ENCODE measurements around the gene CBLB.

CBLB gene

GRCh38 chr3:105869861-105870755 is 1.3 kb upstream of the CBLB start:
- no peak for DNase-seq

DNA sequence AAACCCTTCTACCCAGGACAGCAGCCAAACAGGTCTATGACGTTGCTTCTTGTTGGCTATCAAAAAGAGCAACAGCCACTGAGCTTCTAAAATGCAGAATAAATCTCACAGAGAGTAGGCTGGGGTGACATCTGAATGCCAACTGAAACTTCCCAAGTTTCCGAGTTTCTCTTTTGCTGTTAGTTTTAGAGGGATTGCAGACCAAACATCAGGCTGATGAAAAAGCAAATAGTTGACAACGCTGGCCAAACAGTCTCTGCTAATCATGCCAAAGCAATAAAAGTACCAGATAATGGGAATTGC is 670 bp upstream of the CBLB start:
- no peak for DNase-seq

GRCh38 chr3:105868431-105868741 is 426 bp downstream of the CBLB start:
- peak; percentile 34 to 53 for DNase-seq

DNA sequence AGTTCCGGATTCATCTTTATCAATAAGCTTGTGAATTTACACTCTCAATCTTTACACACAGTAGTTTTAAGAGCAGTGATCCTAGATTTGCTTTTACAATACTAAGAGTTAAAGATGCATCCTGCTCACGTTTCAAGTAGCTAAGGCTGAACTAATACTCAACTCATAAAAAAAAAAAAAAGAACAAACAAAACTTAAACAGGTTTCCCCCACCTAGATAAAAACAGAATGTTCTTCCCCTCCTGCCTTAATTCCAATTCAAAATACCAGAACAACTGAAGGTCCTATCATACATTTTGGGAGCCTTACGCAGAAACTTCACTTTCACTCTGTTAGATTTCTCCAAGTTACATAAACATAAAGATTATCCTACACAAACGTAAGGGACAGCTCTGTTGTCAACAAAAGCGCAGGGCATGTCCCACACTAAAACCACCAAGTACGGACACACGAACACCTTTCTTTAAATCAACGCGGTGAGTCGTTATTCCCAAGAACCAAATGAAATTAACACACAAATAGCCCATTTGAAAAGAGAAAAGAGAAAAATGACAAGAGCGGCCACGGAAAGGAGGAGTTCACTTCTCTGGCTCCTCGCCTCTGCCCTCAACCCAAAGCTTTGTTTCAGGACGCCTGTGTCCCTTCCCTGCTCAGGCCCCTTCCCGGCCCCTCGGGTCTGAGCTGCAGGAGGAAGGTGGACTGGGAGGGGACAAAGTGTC is 941 bp downstream of the CBLB start:
- no peak for DNase-seq

GRCh38 chr3:105866656-105867653 is 1.9 kb downstream of the CBLB start:
- DNase-seq: no peak

DNA sequence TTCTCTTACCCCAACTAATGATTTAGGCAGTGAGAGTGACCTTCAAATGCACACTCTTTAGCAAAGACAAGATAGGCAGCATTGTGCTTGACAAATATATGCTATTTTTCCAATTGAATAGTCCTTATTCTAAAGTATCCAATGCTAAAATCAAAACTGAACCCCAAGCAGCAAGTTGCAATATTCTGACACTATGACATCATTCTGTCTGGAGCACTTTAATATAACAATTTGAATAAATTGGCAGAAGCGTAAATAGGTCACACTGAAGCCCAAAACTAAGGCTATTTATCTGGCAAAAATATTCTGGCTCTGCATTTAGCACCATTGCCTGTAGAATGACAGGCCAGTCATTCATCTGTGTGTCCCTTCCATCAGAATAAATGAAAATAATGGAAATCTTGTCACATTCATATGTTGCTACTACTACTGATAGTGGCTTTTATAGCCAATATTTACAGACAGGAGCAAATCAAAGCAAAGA is 2.9 kb downstream of the CBLB start:
- no peak for DNase-seq

- DNase-seq: no peak
Observed at GRCh38 chr3:105865016-105865623, 3.7 kb downstream of the CBLB start.

GRCh38 chr3:105864212-105864611 is 4.6 kb downstream of the CBLB start:
- DNase-seq: no peak

GRCh38 chr3:105863608-105864007 is 5.2 kb downstream of the CBLB start:
- no peak for DNase-seq

- DNase-seq: no peak
Observed at GRCh38 chr3:105862217-105862616, 6.6 kb downstream of the CBLB start.

GRCh38 chr3:105860641-105861040 is 8.2 kb downstream of the CBLB start:
- DNase-seq: no peak

GRCh38 chr3:105858017-105858416 is 10.8 kb downstream of the CBLB start:
- DNase-seq: no peak

GRCh38 chr3:105857601-105858000 is 11.2 kb downstream of the CBLB start:
- DNase-seq: no peak

DNA sequence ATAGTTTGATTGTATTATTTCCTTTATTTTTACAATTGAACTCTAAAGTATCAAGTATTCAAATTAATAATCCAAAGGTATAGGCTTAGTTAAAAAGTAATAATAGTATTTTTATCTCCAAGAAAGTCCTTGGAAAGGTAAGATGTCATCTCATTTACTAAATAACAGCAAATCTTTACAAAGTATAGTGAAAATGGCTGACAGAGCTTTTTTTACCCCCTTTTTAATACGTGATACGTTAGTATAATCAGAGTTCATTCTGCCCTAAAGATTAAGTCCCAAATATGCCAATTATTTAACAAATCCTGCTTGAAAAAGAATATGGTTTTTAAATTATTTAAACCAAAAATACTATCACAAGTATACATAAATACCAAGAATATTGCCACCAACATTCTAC is 12.2 kb downstream of the CBLB start:
- DNase-seq: no peak

DNA sequence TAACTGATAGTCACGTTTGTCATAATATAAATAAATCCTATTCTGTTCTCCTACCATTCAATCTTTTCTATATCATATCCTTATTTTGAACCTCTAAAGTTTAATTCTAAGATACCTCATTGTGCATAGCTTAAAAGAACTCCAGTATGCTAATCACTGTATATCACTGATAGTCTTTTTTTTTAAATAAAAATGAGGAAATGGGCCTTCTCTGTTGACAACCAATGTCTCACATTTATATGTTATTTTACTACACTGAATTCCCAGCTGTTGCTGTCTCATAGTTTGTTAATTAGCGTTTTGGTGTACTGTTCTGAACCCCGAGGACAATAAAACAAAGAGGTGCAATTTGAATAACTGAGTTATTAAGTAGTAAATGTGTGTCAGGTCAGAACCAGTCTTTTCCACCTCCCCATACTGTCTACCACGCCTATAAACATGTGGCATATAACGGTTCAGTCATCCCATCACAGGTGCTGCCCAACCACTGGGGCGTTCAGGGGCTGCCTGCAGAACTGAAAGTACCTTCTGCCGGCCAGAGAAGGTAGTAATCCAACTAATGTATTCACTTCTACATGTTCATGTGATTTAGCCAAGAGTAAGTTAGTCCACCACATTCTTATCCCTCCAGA is 14.9 kb downstream of the CBLB start:
- DNase-seq: no peak

DNA sequence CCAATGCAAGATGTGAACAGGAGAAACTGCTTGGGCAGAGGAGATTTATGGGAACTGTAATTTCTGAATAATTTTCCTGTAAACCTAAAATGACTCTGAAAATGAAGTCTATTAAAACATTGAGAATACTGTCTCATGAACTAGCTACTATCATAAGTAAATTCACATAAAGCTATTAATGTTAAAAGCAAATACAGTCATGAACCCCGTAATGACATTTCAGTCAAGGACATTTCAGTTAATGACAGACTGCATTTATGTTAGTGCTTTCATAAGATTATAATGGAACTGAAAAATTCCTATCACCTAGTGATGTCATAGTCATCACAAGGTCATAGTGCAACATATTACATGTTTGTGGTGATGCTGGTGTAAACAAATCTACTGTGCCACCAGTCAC is 17.2 kb downstream of the CBLB start:
- DNase-seq: no peak

DNA sequence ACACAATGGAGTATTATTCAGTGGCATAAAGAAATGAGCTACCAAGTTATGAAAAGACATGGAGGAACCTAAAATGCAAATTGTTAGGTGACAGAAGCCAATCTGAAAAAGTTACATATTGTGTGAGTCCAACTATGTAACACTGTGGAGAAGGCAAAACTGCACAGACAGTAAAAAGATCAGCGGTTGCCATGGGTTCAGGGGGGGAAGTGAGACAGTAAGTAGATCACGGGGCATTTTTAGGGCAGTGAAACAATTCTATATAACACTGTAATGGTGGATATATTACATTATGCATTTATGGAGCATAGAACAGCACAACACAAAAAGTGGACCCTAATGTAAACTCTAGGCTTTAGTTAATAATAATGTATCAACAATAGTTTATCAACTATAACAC is 17.6 kb downstream of the CBLB start:
- no peak for DNase-seq

- no peak for DNase-seq
Observed at GRCh38 chr3:105850593-105850992, 18.2 kb downstream of the CBLB start.

- DNase-seq: no peak
Observed at GRCh38 chr3:105848821-105849220, 20.0 kb downstream of the CBLB start.

- DNase-seq: no peak
Observed at GRCh38 chr3:105847865-105848264, 20.9 kb downstream of the CBLB start.

- no peak for DNase-seq
Observed at GRCh38 chr3:105847452-105847851, 21.4 kb downstream of the CBLB start.

GRCh38 chr3:105846809-105847208 is 22.0 kb downstream of the CBLB start:
- no peak for DNase-seq

All from SHP77 (cell line).